ENCODE measurements around the gene NUDT16L1.
"Not testable (repeated sequence)": the region's sequence is repeated elsewhere in the genome, so short reads cannot be mapped to it uniquely, and the experiment has no call there.

DNA sequence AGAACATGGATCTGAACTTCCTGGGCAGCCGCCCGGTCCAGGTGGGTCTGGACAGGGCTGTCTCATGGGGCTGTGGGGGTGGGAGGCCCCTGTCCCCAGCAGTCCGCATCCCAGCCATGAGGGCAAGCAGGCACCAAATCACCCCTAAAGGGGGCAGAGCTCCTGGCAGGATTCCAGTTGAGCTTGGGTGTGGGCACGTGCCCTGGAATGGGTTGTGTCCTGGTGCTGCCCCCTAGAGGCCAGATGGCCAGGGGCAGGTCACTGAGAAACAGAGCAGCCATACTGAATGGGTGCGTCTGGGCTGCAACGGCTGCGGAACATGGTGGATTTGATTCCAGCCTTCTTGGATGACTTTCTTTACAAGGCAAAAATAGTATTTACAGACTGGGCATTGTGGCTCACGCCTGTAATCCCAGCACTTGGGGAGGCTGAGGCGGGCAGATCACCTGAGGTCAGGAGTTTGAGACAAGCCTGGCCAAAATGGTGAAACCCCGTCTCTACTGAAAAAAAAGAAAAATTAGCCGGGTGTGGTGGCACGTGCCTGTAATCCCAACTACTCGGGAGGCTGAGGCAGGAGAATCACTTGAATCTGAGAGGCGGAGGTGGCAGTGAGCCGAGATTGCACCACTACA, 42.8 kb upstream of the NUDT16L1 start:
- not testable (repeated sequence) for TF ChIP-seq POLR2A (IDR thresholded peaks at IDR 0.05)
- TF ChIP-seq, protein P1, sequence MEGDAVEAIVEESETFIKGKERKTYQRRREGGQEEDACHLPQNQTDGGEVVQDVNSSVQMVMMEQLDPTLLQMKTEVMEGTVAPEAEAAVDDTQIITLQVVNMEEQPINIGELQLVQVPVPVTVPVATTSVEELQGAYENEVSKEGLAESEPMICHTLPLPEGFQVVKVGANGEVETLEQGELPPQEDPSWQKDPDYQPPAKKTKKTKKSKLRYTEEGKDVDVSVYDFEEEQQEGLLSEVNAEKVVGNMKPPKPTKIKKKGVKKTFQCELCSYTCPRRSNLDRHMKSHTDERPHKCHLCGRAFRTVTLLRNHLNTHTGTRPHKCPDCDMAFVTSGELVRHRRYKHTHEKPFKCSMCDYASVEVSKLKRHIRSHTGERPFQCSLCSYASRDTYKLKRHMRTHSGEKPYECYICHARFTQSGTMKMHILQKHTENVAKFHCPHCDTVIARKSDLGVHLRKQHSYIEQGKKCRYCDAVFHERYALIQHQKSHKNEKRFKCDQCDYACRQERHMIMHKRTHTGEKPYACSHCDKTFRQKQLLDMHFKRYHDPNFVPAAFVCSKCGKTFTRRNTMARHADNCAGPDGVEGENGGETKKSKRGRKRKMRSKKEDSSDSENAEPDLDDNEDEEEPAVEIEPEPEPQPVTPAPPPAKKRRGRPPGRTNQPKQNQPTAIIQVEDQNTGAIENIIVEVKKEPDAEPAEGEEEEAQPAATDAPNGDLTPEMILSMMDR (IDR thresholded peaks at IDR 0.05) = peak; percentile 48 to 69 (median 66)
